OCI-LY1 (cell line): ENCODE results near the gene KCNH1.

Experiments
- EZH2 ChIP-seq: fragments of 200-600 bp; sonication (generic), shearing (Covaris generic); IDR thresholded peaks from 2 replicates; pipeline ENCODE4 v1.8.0; 2017; ENCODE audit warnings: borderline replicate concordance, mixed run types, mild to moderate bottlenecking, antibody characterized with exemption, low read length, moderate library complexity, mixed read lengths
- TF ChIP-seq, protein P1 (sequence below): fragments of 200-600 bp; sonication (generic), shearing (Covaris generic); IDR thresholded peaks from 2 replicates; pipeline ENCODE4 v1.5.1; 2017; ENCODE audit warnings: mild to moderate bottlenecking, antibody characterized with exemption, low read length, moderate library complexity, mixed read lengths

DNA sequence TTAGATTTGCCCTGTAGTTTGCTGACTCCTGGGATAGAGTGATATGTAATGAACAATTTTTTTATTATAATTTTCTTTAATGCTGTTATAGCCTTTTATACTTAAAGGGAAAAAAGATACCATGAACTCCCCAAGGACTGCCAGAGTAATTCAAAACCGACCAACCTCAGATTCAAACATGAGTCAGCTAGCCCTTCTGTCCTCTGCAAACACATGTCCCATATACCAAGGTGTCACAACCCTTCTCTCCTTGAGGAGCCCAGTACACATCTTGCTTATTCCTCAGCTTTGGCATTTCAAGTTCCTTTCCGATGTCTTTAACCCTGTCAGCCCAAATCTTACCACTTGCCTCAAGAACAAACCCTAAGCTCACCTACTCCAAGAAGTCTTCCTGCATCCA lies 184.9 kb downstream of the KCNH1 start:
- TF ChIP-seq, protein P1, sequence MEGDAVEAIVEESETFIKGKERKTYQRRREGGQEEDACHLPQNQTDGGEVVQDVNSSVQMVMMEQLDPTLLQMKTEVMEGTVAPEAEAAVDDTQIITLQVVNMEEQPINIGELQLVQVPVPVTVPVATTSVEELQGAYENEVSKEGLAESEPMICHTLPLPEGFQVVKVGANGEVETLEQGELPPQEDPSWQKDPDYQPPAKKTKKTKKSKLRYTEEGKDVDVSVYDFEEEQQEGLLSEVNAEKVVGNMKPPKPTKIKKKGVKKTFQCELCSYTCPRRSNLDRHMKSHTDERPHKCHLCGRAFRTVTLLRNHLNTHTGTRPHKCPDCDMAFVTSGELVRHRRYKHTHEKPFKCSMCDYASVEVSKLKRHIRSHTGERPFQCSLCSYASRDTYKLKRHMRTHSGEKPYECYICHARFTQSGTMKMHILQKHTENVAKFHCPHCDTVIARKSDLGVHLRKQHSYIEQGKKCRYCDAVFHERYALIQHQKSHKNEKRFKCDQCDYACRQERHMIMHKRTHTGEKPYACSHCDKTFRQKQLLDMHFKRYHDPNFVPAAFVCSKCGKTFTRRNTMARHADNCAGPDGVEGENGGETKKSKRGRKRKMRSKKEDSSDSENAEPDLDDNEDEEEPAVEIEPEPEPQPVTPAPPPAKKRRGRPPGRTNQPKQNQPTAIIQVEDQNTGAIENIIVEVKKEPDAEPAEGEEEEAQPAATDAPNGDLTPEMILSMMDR = no peak
- TF ChIP-seq EZH2 = no peak
